Gastrocnemius medialis (tissue), 4 donors: ENCODE measurements around the gene PFDN6.

Source experiments
- POLR2A ChIP-seq, 2 donors: fragments of 450-650 bp; IDR thresholded peaks; one replicate each; pipeline ENCODE4 v1.6.1; 2017; ENCODE audit warnings: antibody characterized with exemption in 2 of 2, mild to moderate bottlenecking in 2 of 2, moderate library complexity in 2 of 2
- TF ChIP-seq, protein P1 (sequence below), 5 experiments: fragments of 450-650 bp in 3 of 5; fragments of 200-600 bp in 2 of 5; sonication (generic) in 2 of 5; IDR thresholded peaks in 4 of 5; conservative IDR thresholded peaks in 1 of 5; 1 replicate in 4 of 5; 2 replicates in 1 of 5; pipeline ENCODE4 v1.5.1; 2016 to 2019; ENCODE audit warnings: antibody characterized with exemption in 5 of 5, mild to moderate bottlenecking in 3 of 5, moderate library complexity in 3 of 5

DNA sequence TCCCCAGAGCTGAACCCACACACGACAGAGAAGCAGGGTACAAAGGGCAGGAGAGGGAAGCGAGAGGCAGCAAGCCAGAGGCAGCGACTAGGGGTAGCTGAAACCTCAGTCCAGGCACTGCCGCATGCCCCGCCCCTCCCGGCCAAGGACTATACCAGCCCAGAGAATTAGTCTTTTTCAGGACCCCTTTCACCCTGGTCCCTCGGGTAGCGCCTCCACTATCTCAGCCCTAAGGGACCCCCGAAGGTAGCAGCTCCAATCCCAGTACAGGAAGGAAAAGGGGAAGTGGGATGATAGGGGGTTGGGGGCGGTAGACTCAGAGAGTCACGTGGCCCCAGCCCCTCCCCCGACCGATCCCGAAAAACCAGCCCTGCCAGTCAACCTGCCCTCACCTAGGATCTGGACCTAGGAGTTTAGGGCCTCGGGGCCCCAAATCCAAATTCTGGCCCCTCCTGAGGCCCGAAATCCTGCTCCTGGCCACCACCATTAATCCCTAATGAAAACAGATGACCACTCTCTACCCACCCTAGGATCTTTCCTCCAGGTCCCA lies 8.1 kb downstream of the PFDN6 start:
- TF ChIP-seq, protein P1, sequence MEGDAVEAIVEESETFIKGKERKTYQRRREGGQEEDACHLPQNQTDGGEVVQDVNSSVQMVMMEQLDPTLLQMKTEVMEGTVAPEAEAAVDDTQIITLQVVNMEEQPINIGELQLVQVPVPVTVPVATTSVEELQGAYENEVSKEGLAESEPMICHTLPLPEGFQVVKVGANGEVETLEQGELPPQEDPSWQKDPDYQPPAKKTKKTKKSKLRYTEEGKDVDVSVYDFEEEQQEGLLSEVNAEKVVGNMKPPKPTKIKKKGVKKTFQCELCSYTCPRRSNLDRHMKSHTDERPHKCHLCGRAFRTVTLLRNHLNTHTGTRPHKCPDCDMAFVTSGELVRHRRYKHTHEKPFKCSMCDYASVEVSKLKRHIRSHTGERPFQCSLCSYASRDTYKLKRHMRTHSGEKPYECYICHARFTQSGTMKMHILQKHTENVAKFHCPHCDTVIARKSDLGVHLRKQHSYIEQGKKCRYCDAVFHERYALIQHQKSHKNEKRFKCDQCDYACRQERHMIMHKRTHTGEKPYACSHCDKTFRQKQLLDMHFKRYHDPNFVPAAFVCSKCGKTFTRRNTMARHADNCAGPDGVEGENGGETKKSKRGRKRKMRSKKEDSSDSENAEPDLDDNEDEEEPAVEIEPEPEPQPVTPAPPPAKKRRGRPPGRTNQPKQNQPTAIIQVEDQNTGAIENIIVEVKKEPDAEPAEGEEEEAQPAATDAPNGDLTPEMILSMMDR (IDR thresholded peaks at IDR 0.05 in 4 of 5, conservative IDR thresholded peaks at IDR 0.05 in 1 of 5): no peak
- TF ChIP-seq POLR2A (IDR thresholded peaks at IDR 0.05): no peak
